HG03460 (cell line): Measurements from ENCODE around the gene KCNMA1.

ENCODE experiments used
- ATAC-seq: cut with Tn5 transposase; IDR thresholded peaks from one replicate; pipeline ENCODE4 v1.9.1; 2021; ENCODE audit not compliant: unreplicated experiment

The KCNMA1 gene

GRCh38 chr10:77015360-77015759, 622.2 kb downstream of the KCNMA1 start:
- ATAC-seq = no peak

- ATAC-seq = no peak
Observed at GRCh38 chr10:77012812-77013500, 624.7 kb downstream of the KCNMA1 start.

GRCh38 chr10:77011874-77012811, 625.5 kb downstream of the KCNMA1 start:
- no peak for ATAC-seq

- no peak for ATAC-seq
Observed at GRCh38 chr10:77010430-77010829, 627.2 kb downstream of the KCNMA1 start.

GRCh38 chr10:77007834-77008233, 629.8 kb downstream of the KCNMA1 start:
- peak; percentile 72 for ATAC-seq

GRCh38 chr10:77006836-77007511, 630.6 kb downstream of the KCNMA1 start:
- ATAC-seq = no peak

GRCh38 chr10:77005871-77006270, 631.7 kb downstream of the KCNMA1 start:
- no peak for ATAC-seq

- no peak for ATAC-seq
Observed at GRCh38 chr10:77004917-77005564, 632.6 kb downstream of the KCNMA1 start.

- no peak for ATAC-seq
Observed at GRCh38 chr10:77002872-77003271, 634.7 kb downstream of the KCNMA1 start.

GRCh38 chr10:77001206-77001605, 636.4 kb downstream of the KCNMA1 start:
- ATAC-seq = no peak

- ATAC-seq = no peak
Observed at GRCh38 chr10:76998451-76998850, 639.2 kb downstream of the KCNMA1 start.

GRCh38 chr10:76997631-76998030, 640.0 kb downstream of the KCNMA1 start:
- ATAC-seq = no peak

- ATAC-seq = no peak
Observed at GRCh38 chr10:76995023-76995422, 642.6 kb downstream of the KCNMA1 start.

- no peak for ATAC-seq
Observed at GRCh38 chr10:76993213-76993612, 644.4 kb downstream of the KCNMA1 start.

- ATAC-seq = no peak
Observed at GRCh38 chr10:76992467-76992866, 645.1 kb downstream of the KCNMA1 start.

GRCh38 chr10:76991621-76992020, 646.0 kb downstream of the KCNMA1 start:
- no peak for ATAC-seq

GRCh38 chr10:76990561-76990960, 647.0 kb downstream of the KCNMA1 start:
- ATAC-seq = no peak

GRCh38 chr10:76984559-76985443, 652.8 kb downstream of the KCNMA1 start:
- ATAC-seq = peak; percentile 82

GRCh38 chr10:76983624-76984023, 654.0 kb downstream of the KCNMA1 start:
- ATAC-seq = no peak

- ATAC-seq = no peak
Observed at GRCh38 chr10:76982671-76983070, 654.9 kb downstream of the KCNMA1 start.
